HepG2 (cell line): ENCODE results near the gene NUP214. TPM values are rescaled to one million over a fixed set of nuclear protein-coding genes. Genes with fewer than 3 reads are reported as not detected.

Source experiments
- ATAC-seq: fragments of 200-7000 bp; cut with Tn5 transposase; 3 replicates; pipeline ENCODE4 v1.9.1; 2020; ENCODE audit warnings: mild to moderate bottlenecking, moderate library complexity
- BruUV-seq: library from RNA; stranded (reverse); fragments of 400-500 nt; replicated peaks from 2 replicates; lab custom pipeline; 2021; lab: Mats Ljungman, UMichigan
- CTCF ChIA-PET: fragments of 300-600 bp; formaldehyde crosslinking; extraction: SDS; loops from one replicate; lab custom pipeline; 2021; ENCODE audit warnings: low total read pairs, inconsistent platforms, low intra/inter-chr PET ratio; lab: Yijun Ruan, JAX
- POLR2A ChIA-PET: fragments of 350-600 bp; sonication (Branson Sonifier 250); formaldehyde crosslinking; loops from one replicate; lab custom pipeline; 2020; ENCODE audit warnings: antibody characterized with exemption, inconsistent platforms; lab: Yijun Ruan, JAX
- DNase-seq: peaks from one replicate; pipeline ENCODE4 v3.0.0-alpha.2; 2015; ENCODE audit warnings: low spot score
- FAIRE-seq: peaks from 3 replicates; lab custom pipeline; 2011; peaks lifted over from hg19 to GRCh38; lab: Jason Lieb, UNC
- H2AFZ ChIP-seq: one replicate; pipeline ENCODE4 v1.6.1; 2011; ENCODE audit warnings: low read length, inconsistent platforms
- H3K27ac ChIP-seq: fragments of 300-600 bp; 3 replicates; pipeline ENCODE4 v1.8.0; 2011; ENCODE audit warnings: mixed run types, mild to moderate bottlenecking, mixed read lengths, low read length, inconsistent platforms; ENCODE audit not compliant: insufficient read depth; ENCODE audit errors: extremely low read length
- H3K27me3 ChIP-seq, 2 experiments: fragments of 200-600 bp in 1 of 2; 2 replicates in 1 of 2; 3 replicates in 1 of 2; pipeline versions ENCODE4 v1.6.0 to v1.8.0; 2011; ENCODE audit warnings: low read length in 2 of 2, mild to moderate bottlenecking in 2 of 2, moderate library complexity in 2 of 2, inconsistent platforms in 1 of 2; ENCODE audit not compliant: insufficient read depth in 2 of 2, control insufficient read depth in 1 of 2
- H3K36me3 ChIP-seq, 2 experiments: fragments of 200-600 bp in 1 of 2; replicated peaks in 1 of 2; 2 replicates in 1 of 2; 3 replicates in 1 of 2; pipeline versions ENCODE4 v1.5.1 to v1.8.0; 2011; ENCODE audit warnings: low read length in 2 of 2, inconsistent platforms in 1 of 2; ENCODE audit not compliant: insufficient read depth in 2 of 2, control insufficient read depth in 1 of 2
- H3K4me1 ChIP-seq: 2 replicates; pipeline ENCODE4 v1.5.1; 2012; ENCODE audit warnings: low read length, inconsistent platforms; ENCODE audit not compliant: insufficient read depth
- H3K4me2 ChIP-seq: 2 replicates; pipeline ENCODE4 v1.6.0; 2011; ENCODE audit warnings: low read depth, low read length, inconsistent platforms
- H3K4me3 ChIP-seq, 3 experiments: fragments of 200-600 bp in 1 of 3; sonication (generic), shearing (Covaris generic) in 1 of 3; replicated peaks in 1 of 3; 2 replicates each; pipeline ENCODE4 v1.5.1; 2011 to 2016; ENCODE audit warnings: low read length in 3 of 3, inconsistent platforms in 2 of 3, low read depth in 2 of 3, mild to moderate bottlenecking in 2 of 3, control low read depth in 1 of 3, mixed read lengths in 1 of 3; ENCODE audit not compliant: insufficient read depth in 1 of 3
- H3K79me2 ChIP-seq: one replicate; pipeline ENCODE4 v1.6.1; 2011; ENCODE audit warnings: low read length, inconsistent platforms; ENCODE audit not compliant: insufficient read depth
- H3K9ac ChIP-seq: 2 replicates; pipeline ENCODE4 v1.6.0; 2011; ENCODE audit warnings: mild to moderate bottlenecking, low read depth, low read length, inconsistent platforms; ENCODE audit not compliant: insufficient read depth
- H3K9me3 ChIP-seq: 2 replicates; pipeline ENCODE4 v1.5.1; 2012; ENCODE audit warnings: mild to moderate bottlenecking, low read length
- H4K20me1 ChIP-seq: 2 replicates; pipeline ENCODE4 v1.6.0; 2011; ENCODE audit warnings: inconsistent platforms, mild to moderate bottlenecking, low read length, moderate library complexity; ENCODE audit not compliant: insufficient read depth
- HMGA1 ChIP-seq: sonication (generic); formaldehyde crosslinking; conservative IDR thresholded peaks from 2 replicates; pipeline ENCODE4 v1.4.0; 2020; ENCODE audit warnings: missing genetic modification reagents
- NCOA2 ChIP-seq: sonication (generic); formaldehyde crosslinking; IDR thresholded peaks from 2 replicates; pipeline ENCODE4 v1.8.0; 2022; ENCODE audit warnings: inconsistent platforms
- RFXAP ChIP-seq: sonication (generic); formaldehyde crosslinking; IDR thresholded peaks from 2 replicates; pipeline ENCODE4 v1.4.0; 2020; ENCODE audit warnings: missing genetic modification reagents, borderline replicate concordance
- TAF15 ChIP-seq: fragments of 200-400 bp; formaldehyde crosslinking; IDR thresholded peaks from one replicate; pipeline ENCODE4 v1.6.1; 2018; ENCODE audit warnings: mild to moderate bottlenecking, low read depth, low read length; ENCODE audit not compliant: poor library complexity, severe bottlenecking
- ZNF33A ChIP-seq: sonication (generic); formaldehyde crosslinking; IDR thresholded peaks from 2 replicates; pipeline ENCODE4 v1.5.1; 2020; ENCODE audit warnings: missing genetic modification reagents, mild to moderate bottlenecking, moderate library complexity, borderline replicate concordance
- ZNF512 ChIP-seq: sonication (generic); formaldehyde crosslinking; IDR thresholded peaks from 2 replicates; pipeline ENCODE4 v1.4.0; 2020; ENCODE audit warnings: mild to moderate bottlenecking, missing genetic modification reagents
- ZNF598 ChIP-seq: sonication (generic); formaldehyde crosslinking; IDR thresholded peaks from 2 replicates; pipeline ENCODE4 v1.5.1; 2020; ENCODE audit warnings: mild to moderate bottlenecking, missing genetic modification reagents, borderline replicate concordance
- ZNF646 ChIP-seq: sonication (generic); formaldehyde crosslinking; IDR thresholded peaks from 2 replicates; pipeline ENCODE4 v1.9.0; 2021; ENCODE audit warnings: mild to moderate bottlenecking, missing genetic modification reagents
- ZNF660 ChIP-seq: sonication (generic); formaldehyde crosslinking; IDR thresholded peaks from 2 replicates; pipeline ENCODE4 v1.5.1; 2020; ENCODE audit warnings: mild to moderate bottlenecking, low read depth, missing genetic modification reagents, borderline replicate concordance
- WGBS: methylation state at CpG from one replicate; pipeline ENCODE4 v1.1.6; 2017; ENCODE audit warnings: low lambda C conversion rate; 5-methylcytosine and 5-hydroxymethylcytosine counted together
- in situ Hi-C: cut with HindIII; loops from 2 replicates; pipeline ENCODE4 v1.10.0; 2017; ENCODE audit warnings: low pct_unique_long_range_greater_than_20kb; ENCODE audit not compliant: extremely low pct_ligation_motif_present
- intact Hi-C: fragments of 100-400 bp; cut with micrococcal nuclease; formaldehyde crosslinking; loops from one replicate; pipeline ENCODE4 v1.10.0; 2022; ENCODE audit not compliant: unreplicated experiment
- polyA plus RNA-seq, 8 experiments: library from polyadenylated mRNA; depleted of rRNA in 3 of 8; stranded (reverse) in 7 of 8; unstranded in 1 of 8; fragments of >200 nt; fragmentation: Illumina TruSeq in 4 of 8; extraction: Trizol in 4 of 8; gene quantifications; 2 replicates each; pipeline versions ENCODE4 v1.2.1 to v1.2.3, GENCODE V29; 2011 to 2016; ENCODE audit warnings: low read depth in 4 of 8, missing spikeins in 1 of 8, mixed read lengths in 1 of 8; ENCODE audit not compliant: insufficient read depth in 1 of 8
- total RNA-seq, 5 experiments: library from RNA; depleted of rRNA; stranded (reverse); fragments of >200 nt; fragmentation: Illumina TruSeq; extraction: Trizol; gene quantifications; 2 replicates each; pipeline ENCODE4 v1.2.3, GENCODE V29; 2016; ENCODE audit warnings: low read depth in 1 of 5

NUP214 gene
- total and polyA plus RNA-seq, 2 of the 13 experiments (the other 11 are each of a cell fraction or from before 2014, with no cell fraction given): 8.4 to 16.0 TPM

DNA sequence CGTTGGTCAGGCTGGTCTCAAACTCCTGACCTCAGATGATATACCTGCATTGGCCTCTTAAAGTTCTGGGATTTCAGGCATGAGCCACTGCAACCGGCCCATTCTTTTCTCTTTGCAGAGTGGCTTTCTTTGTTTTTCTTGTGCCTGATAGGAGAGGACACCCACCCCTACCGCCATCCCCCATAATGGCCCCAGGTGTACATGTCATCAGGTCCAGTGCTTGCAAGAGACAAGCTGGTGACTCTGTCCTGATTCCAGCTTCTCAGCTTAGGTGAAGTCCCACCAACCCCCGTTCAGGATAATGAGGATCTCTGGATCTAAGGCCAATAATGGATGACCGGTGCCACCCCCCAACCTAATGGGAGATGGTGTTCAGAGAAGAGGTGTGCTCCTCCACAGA is 31.4 kb upstream of the NUP214 start:
- POLR2A ChIA-PET: interaction anchor here (1.5 kb wide), 1 partner anchor 9 kb away, joined by 3 read pairs; no protein-coding TSS in a partner anchor
- WGBS: 21% methylated on average over 5 of the region's 5 CpGs
- H3K27ac ChIP-seq: no peak overlapping the region
- H3K9me3 ChIP-seq: no peaks in the 10 kb centered on the region
- no peaks in the 10 kb centered on the region for H3K36me3 ChIP-seq
- in situ Hi-C loops: no loop called here
- H3K79me2 ChIP-seq: no peaks in the 10 kb centered on the region
- TF ChIP-seq RFXAP (CRISPR knock-in tag) (no peak), ZNF660 (no peak), ZNF646 (CRISPR knock-in tag) (no peak), HMGA1 (CRISPR knock-in tag) (no peak), ZNF598 (CRISPR knock-in tag) (no peak), NCOA2 (CRISPR knock-in tag) (no peak), ZNF33A (CRISPR knock-in tag) (no peak), TAF15 (no peak), ZNF512 (CRISPR knock-in tag) (no peak)
- TF ChIP-seq, all 625 proteins: peak for 0
- no peak overlapping the region for H3K4me2 ChIP-seq
- CTCF ChIA-PET: no interaction called here
- no peak for FAIRE-seq
- BruUV-seq: no TSS peak
- no peak for ATAC-seq
- intact Hi-C loops: no loop called here
- no peak overlapping the region for H3K9ac ChIP-seq
- H2AFZ ChIP-seq: no peak overlapping the region
- H3K27me3 ChIP-seq: peaks cover 4 to 63% of the 10 kb centered on the region in 2 experiments; a peak in 4 of 5 replicates
- no peak for DNase-seq
- H3K4me3 ChIP-seq: no peak overlapping the region
- H4K20me1 ChIP-seq: no peaks in the 10 kb centered on the region
- H3K4me1 ChIP-seq: peaks cover 30% of the 10 kb centered on the region
